Raji (cell line): ENCODE results near the gene APBA2.

Experiments used
- POLR2A ChIP-seq: IDR thresholded peaks from 2 replicates; pipeline ENCODE4 v1.6.1; 2011; ENCODE audit warnings: low read depth, low read length, control low read depth; ENCODE audit not compliant: insufficient read depth

APBA2 gene

DNA sequence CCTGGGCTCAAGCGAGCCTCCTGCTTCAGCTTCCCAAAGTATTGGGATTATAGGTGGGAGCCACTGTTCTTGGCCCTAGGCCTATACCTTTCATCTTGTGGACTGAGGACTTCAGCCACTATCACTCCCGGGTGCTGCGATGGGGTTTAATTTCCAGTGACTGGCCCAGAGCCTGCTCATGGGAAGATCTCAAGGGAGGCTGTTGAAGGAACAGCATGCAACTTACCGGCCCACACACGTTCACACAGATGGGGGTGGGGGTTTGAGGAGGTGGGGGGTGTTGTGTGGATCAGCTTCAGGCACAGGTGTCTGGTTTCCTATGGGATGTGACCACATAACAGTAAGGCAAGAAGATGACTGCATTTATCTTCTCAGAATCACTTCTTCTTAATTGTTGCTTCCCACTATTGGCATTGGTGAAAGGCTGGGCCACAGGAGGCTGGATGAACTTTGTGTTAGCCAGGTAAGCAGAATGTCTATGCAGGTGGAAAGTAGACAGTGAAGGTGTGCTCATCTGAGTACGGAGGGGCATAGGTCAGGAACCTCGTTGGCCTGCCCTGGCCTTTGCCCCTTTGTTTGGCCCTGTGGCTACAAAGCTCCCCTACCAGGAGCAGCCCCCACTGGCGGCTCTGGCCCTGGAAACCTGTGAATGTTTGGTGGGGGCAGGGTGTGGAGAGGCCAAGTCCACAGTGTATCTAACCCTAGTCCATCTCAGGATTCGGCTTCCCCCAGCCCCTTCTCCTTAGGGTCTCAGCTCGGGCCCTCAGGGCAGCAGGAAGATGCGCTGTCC is 1.4 kb upstream of the APBA2 start:
- no peak for TF ChIP-seq POLR2A

DNA sequence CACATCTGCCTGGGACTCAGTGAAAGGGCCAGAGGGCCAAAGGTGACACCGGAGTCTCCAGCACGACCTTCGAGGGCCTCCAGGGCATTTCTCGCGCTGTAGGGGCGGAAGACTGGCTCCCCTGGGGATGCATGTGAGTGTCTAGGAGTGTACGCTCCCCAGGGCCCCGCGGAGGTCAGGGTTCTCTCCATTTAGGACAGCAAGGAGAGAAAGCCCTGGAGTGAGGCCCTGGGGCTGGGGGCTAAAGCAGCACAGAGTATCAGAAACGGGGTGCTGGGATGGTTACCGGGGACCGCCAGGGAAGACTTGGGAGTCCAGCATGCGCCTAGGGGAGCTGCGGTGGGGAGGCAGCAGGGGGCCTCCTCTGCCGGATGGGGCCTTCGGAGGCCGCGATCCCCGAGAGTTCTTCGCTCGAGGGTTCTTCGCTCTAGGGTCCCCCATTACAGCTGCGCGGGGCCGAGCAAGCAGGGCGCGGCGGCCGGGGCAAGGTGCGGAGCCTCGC is 595 bp upstream of the APBA2 start:
- no peak for TF ChIP-seq POLR2A

GRCh38 chr15:28886431-28887338 is 911 bp downstream of the APBA2 start:
- TF ChIP-seq POLR2A: no peak

DNA sequence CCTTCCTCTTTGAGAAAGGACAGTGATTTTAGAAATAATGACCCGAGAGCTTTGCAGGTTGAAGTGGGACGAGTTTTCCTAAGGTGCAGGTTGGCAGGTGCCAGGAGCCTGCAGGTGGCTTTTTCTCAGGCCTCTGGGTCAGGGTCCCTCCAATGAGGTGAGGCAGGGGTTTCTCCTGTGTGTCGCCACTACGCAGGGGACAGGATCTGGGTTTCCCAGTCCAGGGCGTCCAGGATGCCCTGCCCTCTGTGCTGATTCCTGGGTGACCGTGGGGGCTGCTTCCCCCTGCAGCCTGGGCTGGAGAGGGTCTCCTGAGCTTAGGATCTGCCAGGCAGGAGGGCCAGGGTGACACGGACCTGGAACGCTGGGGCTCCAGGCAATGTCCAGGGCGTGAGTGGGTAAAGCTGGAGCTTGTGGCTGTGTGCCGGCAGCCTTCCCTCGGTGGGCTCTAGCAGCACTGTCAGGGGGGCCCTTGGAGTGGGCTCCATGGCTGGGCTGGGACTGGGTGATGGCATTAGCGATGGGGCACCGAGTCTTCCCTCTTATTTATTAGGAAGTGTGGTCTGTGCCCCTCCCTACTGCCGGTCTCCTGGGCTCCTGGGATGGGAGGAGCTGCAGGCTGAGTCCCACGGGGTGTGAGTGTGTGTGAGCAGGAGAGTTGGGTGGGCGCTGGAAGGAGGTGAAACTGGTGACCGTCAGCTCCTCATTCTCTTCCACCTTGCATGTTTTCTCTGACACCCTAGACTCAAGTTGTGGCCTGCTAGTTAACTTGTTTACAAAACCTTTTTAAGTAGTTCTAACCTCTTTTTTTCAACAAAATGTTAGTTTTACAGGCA is 1.8 kb downstream of the APBA2 start:
- no peak for TF ChIP-seq POLR2A

- TF ChIP-seq POLR2A: no peak
Measured at GRCh38 chr15:28888302-28888894, 2.6 kb downstream of the APBA2 start.

DNA sequence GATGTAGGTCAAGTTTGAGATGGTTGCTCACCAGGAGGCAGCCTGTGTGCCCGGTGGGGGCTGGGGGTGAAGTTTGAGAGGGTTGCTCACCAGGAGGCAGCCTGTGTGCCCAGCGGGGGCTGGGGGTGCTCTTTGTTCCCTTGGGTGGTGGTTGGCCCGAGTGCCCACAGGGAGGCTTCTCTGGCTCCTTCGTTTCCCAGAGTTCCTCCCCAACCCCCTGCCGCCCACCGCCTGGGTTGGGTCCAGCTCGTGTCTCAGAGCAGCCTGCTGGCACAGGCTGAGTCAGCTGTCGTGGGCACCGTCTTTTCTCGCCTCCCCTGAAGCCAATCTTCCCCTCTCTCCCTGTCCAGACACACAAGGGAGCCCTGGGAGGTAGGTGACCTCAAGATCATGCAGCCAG is 3.1 kb downstream of the APBA2 start:
- TF ChIP-seq POLR2A: no peak

GRCh38 chr15:28889346-28889745 is 3.6 kb downstream of the APBA2 start:
- TF ChIP-seq POLR2A: no peak

GRCh38 chr15:28890711-28891495 is 5.1 kb downstream of the APBA2 start:
- TF ChIP-seq POLR2A: no peak

DNA sequence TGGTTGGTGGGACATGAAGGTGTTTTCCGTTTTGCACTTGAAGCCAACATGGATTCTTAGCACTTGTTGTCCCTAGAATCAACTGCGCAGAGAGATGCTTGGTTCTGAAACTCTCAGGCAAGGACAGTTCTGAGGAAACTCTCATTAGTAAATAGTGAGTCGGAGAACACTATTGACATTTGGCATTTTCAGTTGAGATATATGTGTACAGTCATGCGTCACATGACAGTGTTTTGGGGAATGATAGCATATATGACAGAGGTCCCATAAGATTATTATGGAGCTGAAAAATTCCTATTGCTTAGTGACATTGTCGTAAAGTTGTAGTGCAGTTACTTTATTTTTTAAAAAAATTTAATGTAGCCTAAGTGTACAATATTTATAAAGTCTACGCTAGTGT is 5.8 kb downstream of the APBA2 start:
- TF ChIP-seq POLR2A: no peak

GRCh38 chr15:28892789-28893610 is 7.2 kb downstream of the APBA2 start:
- TF ChIP-seq POLR2A: no peak

GRCh38 chr15:28894631-28895030 is 8.9 kb downstream of the APBA2 start:
- TF ChIP-seq POLR2A: no peak

- TF ChIP-seq POLR2A: no peak
Measured at GRCh38 chr15:28895146-28895545, 9.4 kb downstream of the APBA2 start.

- no peak for TF ChIP-seq POLR2A
Measured at GRCh38 chr15:28895566-28895965, 9.8 kb downstream of the APBA2 start.

DNA sequence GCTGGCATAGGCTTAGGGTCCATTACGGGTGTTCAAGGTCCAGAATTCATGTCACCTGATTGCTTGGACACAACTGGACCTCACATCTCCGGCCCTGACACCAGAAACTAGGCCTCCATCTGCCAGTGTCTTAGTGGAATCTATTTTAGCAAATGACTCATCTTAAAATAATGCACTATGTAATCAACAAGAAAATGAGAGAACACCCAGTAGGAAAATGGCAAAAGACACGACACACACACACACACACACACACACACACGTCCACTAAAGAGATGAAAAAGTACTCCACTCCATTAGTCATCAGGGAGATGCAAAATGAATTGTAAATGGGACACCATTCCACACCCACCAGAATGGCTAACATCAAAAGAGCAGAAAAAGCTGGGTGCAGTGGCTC is 11.2 kb downstream of the APBA2 start:
- TF ChIP-seq POLR2A: no peak
